GM12878 (cell line): ENCODE data around the gene ITSN1.

Experiments used
- BHLHE40 ChIP-seq, 2 experiments: fragments of 450-650 bp in 1 of 2; IDR thresholded peaks; 2 replicates each; pipeline ENCODE4 v1.6.1; 2011 to 2017; ENCODE audit warnings: low read depth in 2 of 2, borderline replicate concordance in 1 of 2, improper control_type of control experiment in 1 of 2, low read length in 1 of 2, mild to moderate bottlenecking in 1 of 2
- EZH2 ChIP-seq: IDR thresholded peaks from 2 replicates; pipeline ENCODE4 v1.6.1; 2012; ENCODE audit warnings: low read depth, mild to moderate bottlenecking, control low read depth, inconsistent platforms, low read length, borderline replicate concordance; ENCODE audit not compliant: control insufficient read depth
- FOXM1 ChIP-seq: IDR thresholded peaks from 2 replicates; pipeline ENCODE4 v1.6.1; 2012; ENCODE audit warnings: low read depth, mild to moderate bottlenecking, inconsistent platforms, low read length, moderate library complexity
- NBN ChIP-seq: fragments of 450-650 bp; IDR thresholded peaks from 2 replicates; pipeline ENCODE4 v1.6.1; 2016
- SREBF1 ChIP-seq: IDR thresholded peaks from 2 replicates; pipeline ENCODE4 v1.6.1; 2012; ENCODE audit warnings: mild to moderate bottlenecking, low read length
- TBL1XR1 ChIP-seq: IDR thresholded peaks from 2 replicates; pipeline ENCODE4 v1.6.1; 2012; ENCODE audit warnings: low read depth, low read length, improper control_type of control experiment
- TCF7 ChIP-seq: IDR thresholded peaks from 2 replicates; pipeline ENCODE4 v1.6.1; 2014; ENCODE audit warnings: antibody characterized with exemption, borderline replicate concordance
- TF ChIP-seq, protein P1 (sequence below), 3 experiments: IDR thresholded peaks in 2 of 3; conservative IDR thresholded peaks in 1 of 3; 2 replicates each; pipeline ENCODE4 v1.5.1; 2011; ENCODE audit warnings: low read depth in 3 of 3, low read length in 3 of 3, mild to moderate bottlenecking in 3 of 3, control low read depth in 2 of 3, moderate library complexity in 2 of 3, inconsistent platforms in 1 of 3, mixed read lengths in 1 of 3; ENCODE audit not compliant: control insufficient read depth in 2 of 3, insufficient read depth in 1 of 3; ENCODE audit errors: extremely low read depth in 1 of 3
- TF ChIP-seq, protein P2 (sequence below): IDR thresholded peaks from 2 replicates; pipeline ENCODE4 v1.6.1; 2011; ENCODE audit warnings: low read depth, low read length, improper control_type of control experiment, borderline replicate concordance
- TF ChIP-seq, protein P3 (sequence below): IDR thresholded peaks from 2 replicates; pipeline ENCODE4 v1.6.1; 2012; ENCODE audit warnings: low read depth, low read length, improper control_type of control experiment

DNA sequence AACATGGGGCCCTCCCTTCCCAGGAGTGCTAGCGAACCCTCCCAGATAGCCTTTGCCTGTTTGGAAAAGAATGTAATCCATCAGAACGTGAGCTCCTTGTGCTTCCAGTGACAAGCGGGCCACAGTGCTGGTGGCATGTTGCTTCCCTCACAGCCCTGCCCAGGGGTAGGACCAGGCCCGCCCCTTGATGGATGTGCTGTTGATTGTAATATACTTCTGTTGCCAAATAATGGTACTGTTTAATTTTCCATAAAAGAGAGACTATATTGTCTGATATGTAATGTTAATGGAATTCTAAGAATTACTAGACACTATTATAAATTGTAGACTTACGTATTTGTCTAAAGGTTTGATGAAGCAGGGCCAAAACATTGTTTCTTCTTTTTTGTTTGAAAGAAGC, 256.9 kb downstream of the ITSN1 start:
- TF ChIP-seq BHLHE40 (IDR thresholded peaks at IDR 0.05; ENCODE audit: borderline replicate concordance in 1 of 2, low read depth in 2 of 2, low read length in 1 of 2) = no peak
- TF ChIP-seq, protein P1, sequence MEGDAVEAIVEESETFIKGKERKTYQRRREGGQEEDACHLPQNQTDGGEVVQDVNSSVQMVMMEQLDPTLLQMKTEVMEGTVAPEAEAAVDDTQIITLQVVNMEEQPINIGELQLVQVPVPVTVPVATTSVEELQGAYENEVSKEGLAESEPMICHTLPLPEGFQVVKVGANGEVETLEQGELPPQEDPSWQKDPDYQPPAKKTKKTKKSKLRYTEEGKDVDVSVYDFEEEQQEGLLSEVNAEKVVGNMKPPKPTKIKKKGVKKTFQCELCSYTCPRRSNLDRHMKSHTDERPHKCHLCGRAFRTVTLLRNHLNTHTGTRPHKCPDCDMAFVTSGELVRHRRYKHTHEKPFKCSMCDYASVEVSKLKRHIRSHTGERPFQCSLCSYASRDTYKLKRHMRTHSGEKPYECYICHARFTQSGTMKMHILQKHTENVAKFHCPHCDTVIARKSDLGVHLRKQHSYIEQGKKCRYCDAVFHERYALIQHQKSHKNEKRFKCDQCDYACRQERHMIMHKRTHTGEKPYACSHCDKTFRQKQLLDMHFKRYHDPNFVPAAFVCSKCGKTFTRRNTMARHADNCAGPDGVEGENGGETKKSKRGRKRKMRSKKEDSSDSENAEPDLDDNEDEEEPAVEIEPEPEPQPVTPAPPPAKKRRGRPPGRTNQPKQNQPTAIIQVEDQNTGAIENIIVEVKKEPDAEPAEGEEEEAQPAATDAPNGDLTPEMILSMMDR (IDR thresholded peaks at IDR 0.05 in 2 of 3, conservative IDR thresholded peaks at IDR 0.05 in 1 of 3; ENCODE audit: control insufficient read depth in 2 of 3, extremely low read depth in 1 of 3, insufficient read depth in 1 of 3, low read depth in 3 of 3, low read length in 3 of 3) = no peak
- TF ChIP-seq TBL1XR1 = no peak
- TF ChIP-seq NBN = no peak
- TF ChIP-seq EZH2 = no peak
- TF ChIP-seq FOXM1 = no peak
- TF ChIP-seq, protein P2, sequence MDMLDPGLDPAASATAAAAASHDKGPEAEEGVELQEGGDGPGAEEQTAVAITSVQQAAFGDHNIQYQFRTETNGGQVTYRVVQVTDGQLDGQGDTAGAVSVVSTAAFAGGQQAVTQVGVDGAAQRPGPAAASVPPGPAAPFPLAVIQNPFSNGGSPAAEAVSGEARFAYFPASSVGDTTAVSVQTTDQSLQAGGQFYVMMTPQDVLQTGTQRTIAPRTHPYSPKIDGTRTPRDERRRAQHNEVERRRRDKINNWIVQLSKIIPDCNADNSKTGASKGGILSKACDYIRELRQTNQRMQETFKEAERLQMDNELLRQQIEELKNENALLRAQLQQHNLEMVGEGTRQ = no peak
- no peak for TF ChIP-seq TCF7
- TF ChIP-seq, protein P3, sequence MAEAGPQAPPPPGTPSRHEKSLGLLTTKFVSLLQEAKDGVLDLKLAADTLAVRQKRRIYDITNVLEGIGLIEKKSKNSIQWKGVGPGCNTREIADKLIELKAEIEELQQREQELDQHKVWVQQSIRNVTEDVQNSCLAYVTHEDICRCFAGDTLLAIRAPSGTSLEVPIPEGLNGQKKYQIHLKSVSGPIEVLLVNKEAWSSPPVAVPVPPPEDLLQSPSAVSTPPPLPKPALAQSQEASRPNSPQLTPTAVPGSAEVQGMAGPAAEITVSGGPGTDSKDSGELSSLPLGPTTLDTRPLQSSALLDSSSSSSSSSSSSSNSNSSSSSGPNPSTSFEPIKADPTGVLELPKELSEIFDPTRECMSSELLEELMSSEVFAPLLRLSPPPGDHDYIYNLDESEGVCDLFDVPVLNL = no peak
- TF ChIP-seq SREBF1 = no peak
